Thyroid gland (tissue), 4 donors: Measurements from ENCODE around the gene TXN2.

Source experiments
- POLR2A ChIP-seq, 2 donors: fragments of 450-650 bp; IDR thresholded peaks; one replicate each; pipeline ENCODE4 v1.6.1; 2017; ENCODE audit warnings: antibody characterized with exemption in 2 of 2, mild to moderate bottlenecking in 2 of 2, moderate library complexity in 1 of 2
- TF ChIP-seq, protein P1 (sequence below), 6 experiments: fragments of 200-600 bp in 3 of 6; fragments of 450-650 bp in 3 of 6; sonication (generic) in 3 of 6; IDR thresholded peaks; one replicate each; pipeline ENCODE4 v1.5.1; 2016 to 2019; ENCODE audit warnings: antibody characterized with exemption in 6 of 6, mild to moderate bottlenecking in 2 of 6, inconsistent platforms in 1 of 6, moderate library complexity in 1 of 6

DNA sequence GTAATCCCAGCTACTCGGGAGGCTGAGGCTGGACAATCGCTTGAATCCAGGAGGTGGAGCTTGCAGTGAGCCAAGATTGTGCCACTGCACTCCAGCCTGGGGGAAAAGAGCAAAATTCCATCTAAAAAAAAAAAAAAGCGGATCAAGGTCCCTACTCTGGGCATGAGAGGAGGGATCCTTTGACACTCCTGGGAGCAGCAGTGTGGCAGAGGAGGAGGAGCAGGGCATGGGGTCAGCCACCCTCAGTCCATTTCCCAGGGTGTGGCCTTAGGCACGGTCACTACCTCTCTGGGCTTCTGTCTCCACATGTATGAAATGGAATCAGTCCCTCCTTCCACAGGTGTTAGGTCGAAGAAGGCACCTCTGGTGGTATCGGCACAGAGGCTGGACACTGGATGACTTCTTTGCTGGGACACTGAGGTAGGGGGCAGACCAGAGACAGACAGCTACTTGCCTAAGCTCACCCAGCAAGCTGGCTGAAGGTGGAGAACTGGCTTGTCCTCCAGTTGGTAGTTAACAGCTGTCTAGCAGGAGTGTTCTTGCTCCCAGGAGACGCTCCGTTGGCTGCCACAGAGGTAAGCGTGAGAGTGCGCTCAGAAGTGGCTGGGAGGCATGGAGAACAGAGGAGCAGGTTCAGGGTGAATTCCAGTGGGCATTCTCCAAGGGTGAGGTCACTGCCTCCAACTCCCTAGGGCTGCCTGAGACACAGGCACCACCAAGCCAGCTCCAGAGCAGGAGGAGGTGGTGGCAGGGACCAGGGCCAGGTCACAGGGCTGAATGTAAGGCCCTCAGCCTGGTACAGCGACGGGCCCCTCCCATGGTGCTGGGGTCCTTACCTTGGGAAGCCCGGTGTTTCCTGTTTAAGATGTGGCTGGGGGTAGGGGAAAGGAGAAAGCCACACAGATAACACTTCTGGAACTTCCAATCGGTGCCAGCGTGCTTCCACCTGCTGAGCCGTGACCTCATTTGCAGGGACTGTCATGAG is 19.5 kb downstream of the TXN2 start:
- peak in 1 of 2 donors; percentile 75 for TF ChIP-seq POLR2A (IDR thresholded peaks at IDR 0.05)
- TF ChIP-seq, protein P1, sequence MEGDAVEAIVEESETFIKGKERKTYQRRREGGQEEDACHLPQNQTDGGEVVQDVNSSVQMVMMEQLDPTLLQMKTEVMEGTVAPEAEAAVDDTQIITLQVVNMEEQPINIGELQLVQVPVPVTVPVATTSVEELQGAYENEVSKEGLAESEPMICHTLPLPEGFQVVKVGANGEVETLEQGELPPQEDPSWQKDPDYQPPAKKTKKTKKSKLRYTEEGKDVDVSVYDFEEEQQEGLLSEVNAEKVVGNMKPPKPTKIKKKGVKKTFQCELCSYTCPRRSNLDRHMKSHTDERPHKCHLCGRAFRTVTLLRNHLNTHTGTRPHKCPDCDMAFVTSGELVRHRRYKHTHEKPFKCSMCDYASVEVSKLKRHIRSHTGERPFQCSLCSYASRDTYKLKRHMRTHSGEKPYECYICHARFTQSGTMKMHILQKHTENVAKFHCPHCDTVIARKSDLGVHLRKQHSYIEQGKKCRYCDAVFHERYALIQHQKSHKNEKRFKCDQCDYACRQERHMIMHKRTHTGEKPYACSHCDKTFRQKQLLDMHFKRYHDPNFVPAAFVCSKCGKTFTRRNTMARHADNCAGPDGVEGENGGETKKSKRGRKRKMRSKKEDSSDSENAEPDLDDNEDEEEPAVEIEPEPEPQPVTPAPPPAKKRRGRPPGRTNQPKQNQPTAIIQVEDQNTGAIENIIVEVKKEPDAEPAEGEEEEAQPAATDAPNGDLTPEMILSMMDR (IDR thresholded peaks at IDR 0.05): no peak
